ENCODE results near the gene THBS3. TPM values are rescaled to one million over a fixed set of nuclear protein-coding genes. Genes with fewer than 3 reads are reported as not detected.
"Not testable (repeated sequence)": the region's sequence is repeated elsewhere in the genome, so short reads cannot be mapped to it uniquely, and the experiment has no call there.

Gene THBS3
- total RNA-seq, 2 experiments from 2014 or later, result 25.1 to 26.3 TPM

DNA sequence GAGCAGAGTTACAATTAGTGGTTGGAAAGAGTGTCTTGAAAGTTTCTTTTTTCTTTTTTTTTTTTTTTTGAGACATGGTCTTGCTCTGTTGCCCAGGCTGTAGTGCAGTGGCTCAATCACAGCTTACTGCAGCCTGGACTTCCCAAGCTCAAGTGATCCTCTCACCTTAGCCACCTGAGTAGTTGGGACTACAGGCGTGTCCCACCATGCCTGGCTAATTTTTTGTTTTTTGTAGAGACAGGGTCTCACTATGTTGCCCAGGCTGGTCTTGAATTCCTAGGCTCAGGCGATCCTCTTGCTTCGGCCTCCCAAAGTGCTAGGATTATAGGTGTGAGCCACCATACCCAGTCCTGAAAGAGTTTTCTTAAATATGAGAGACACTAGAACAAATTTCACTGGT, 39.1 kb upstream of the THBS3 start:
- H3K9me3 Mint-ChIP-seq; H3K27me3 Mint-ChIP-seq; H3K27ac Mint-ChIP-seq; H3K4me3 Mint-ChIP-seq; ATAC-seq (ENCODE audit: low read depth); H3K36me3 Mint-ChIP-seq; DNase-seq: not testable (repeated sequence)
- POLR2A ChIA-PET, result interaction anchor here (1.7 kb wide), 1 partner anchor 15 kb away, joined by 8 read pairs; the partner anchor contains the start of gene SCAMP3
- peaks cover 38% of the 10 kb centered on the region for H3K4me1 Mint-ChIP-seq

DNA sequence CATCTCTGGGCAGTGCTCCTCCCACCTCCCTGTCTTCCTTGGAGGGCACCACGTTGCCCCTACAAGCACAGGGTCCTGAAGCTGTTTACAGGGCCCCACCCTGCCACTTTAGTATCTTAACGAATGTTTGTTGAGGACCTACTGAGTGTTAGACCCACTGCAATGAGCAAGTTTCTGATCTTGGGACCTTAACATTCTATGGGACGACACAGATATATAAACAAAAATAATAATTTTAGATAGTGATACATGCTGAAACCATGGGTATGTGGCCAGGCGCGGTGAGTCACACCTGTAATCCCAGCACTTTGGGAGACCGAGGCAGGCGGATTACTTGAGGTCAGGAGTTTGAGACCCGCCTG, 37.4 kb upstream of the THBS3 start:
- peaks cover 8% of the 10 kb centered on the region for H3K36me3 Mint-ChIP-seq
- H3K4me1 Mint-ChIP-seq, result peaks cover 49% of the 10 kb centered on the region
- DNase-seq (no peak), ATAC-seq (ENCODE audit: low read depth) (no peak)
- H3K27ac Mint-ChIP-seq, result peak overlapping the region; percentile 95
- POLR2A ChIA-PET, result interaction anchor here (0.6 to 3.6 kb wide), 8 partner anchors 10 to 72 kb away, joined by 3 to 18 read pairs (median 5); partner anchors contain the start of genes CLK2, ENTREP3, KRTCAP2 and SCAMP3
- no peaks in the 10 kb centered on the region for H3K27me3 Mint-ChIP-seq
- H3K9me3 Mint-ChIP-seq, result peaks cover 1% of the 10 kb centered on the region
- peak overlapping the region; percentile 85 for H3K4me3 Mint-ChIP-seq

- peaks cover 1% of the 10 kb centered on the region for H3K9me3 Mint-ChIP-seq
- DNase-seq (peak; percentile 96), ATAC-seq (ENCODE audit: low read depth) (peak; percentile 97)
- peaks cover 8% of the 10 kb centered on the region for H3K36me3 Mint-ChIP-seq
- H3K4me1 Mint-ChIP-seq, result peaks cover 49% of the 10 kb centered on the region
- POLR2A ChIA-PET, result interaction anchor here (0.6 to 3.6 kb wide), 16 partner anchors 11 to 78 kb away, joined by 3 to 18 read pairs (median 6); partner anchors contain the start of genes CLK2, ENTREP3, FDPS and KRTCAP2
- no peaks in the 10 kb centered on the region for H3K27me3 Mint-ChIP-seq
- H3K27ac Mint-ChIP-seq, result peak overlapping the region; percentile 95
- H3K4me3 Mint-ChIP-seq, result peak overlapping the region; percentile 85
Measured at GRCh38 chr1:155244368-155245162, 36.9 kb upstream of the THBS3 start.

GRCh38 chr1:155242805-155243358, 35.2 kb upstream of the THBS3 start:
- ATAC-seq (ENCODE audit: low read depth), result no peak
- Mint-ChIP-seq H3K9me3 (peaks cover 1% of the 10 kb centered on the region), H3K27me3 (no peaks in the 10 kb centered on the region), H3K4me1 (peaks cover 49% of the 10 kb centered on the region), H3K36me3 (peaks cover 9% of the 10 kb centered on the region), H3K27ac (peak overlapping the region; percentile 95), H3K4me3 (peak overlapping the region; percentile 85)
- no peak for DNase-seq
- POLR2A ChIA-PET, result interaction anchor here (1.5 to 3.6 kb wide), 4 partner anchors 16 to 69 kb away, joined by 5 to 18 read pairs (median 14); partner anchors contain the start of genes KRTCAP2 and TRIM46

DNA sequence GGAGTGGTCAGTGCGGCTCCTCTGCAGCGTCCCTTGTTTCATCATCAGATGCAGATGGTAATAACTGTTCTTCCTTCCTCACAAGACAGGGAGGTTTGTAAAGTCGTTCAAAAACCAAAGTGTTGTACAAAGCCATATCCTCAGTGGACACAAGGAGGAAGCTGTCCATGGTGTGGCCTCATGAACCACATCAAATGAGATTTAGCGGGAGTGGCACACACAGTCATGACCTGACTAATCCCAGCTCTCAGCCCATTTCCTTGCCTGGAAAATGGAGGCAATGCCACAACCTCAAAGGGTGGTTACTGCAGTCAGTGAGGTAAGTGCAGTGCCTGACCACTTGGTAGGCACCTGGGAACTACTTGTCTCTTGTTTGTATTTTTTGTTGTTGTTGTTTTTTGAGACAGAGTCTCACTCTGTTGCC, 34.2 kb upstream of the THBS3 start:
- DNase-seq (no peak), ATAC-seq (ENCODE audit: low read depth) (no peak)
- Mint-ChIP-seq H3K36me3 (peaks cover 10% of the 10 kb centered on the region), H3K4me1 (peaks cover 49% of the 10 kb centered on the region), H3K27ac (peak overlapping the region; percentile 95), H3K27me3 (no peaks in the 10 kb centered on the region), H3K9me3 (peaks cover 1% of the 10 kb centered on the region), H3K4me3 (peak overlapping the region; percentile 85)
- POLR2A ChIA-PET, result interaction anchor here (0.7 to 1.8 kb wide), 8 partner anchors 10 to 69 kb away, joined by 3 to 15 read pairs (median 4); partner anchors contain the start of genes CLK2, KRTCAP2 and MTX1

- POLR2A ChIA-PET, result interaction anchor here (0.7 to 1.8 kb wide), 8 partner anchors 11 to 68 kb away, joined by 3 to 15 read pairs (median 4); partner anchors contain the start of genes CLK2, KRTCAP2 and MTX1
- H3K27ac Mint-ChIP-seq, result peak overlapping the region; percentile 87
- H3K4me1 Mint-ChIP-seq, result peaks cover 49% of the 10 kb centered on the region
- H3K9me3 Mint-ChIP-seq, result peaks cover 1% of the 10 kb centered on the region
- ATAC-seq (ENCODE audit: low read depth), result peak; percentile 20
- peak overlapping the region; percentile 85 for H3K4me3 Mint-ChIP-seq
- H3K27me3 Mint-ChIP-seq, result no peaks in the 10 kb centered on the region
- DNase-seq, result no peak
- H3K36me3 Mint-ChIP-seq, result peaks cover 10% of the 10 kb centered on the region
Measured at GRCh38 chr1:155241069-155241679, 33.5 kb upstream of the THBS3 start.

GRCh38 chr1:155236451-155236850, 28.8 kb upstream of the THBS3 start:
- peaks cover 16% of the 10 kb centered on the region for H3K4me1 Mint-ChIP-seq
- no peak overlapping the region for H3K27ac Mint-ChIP-seq
- ATAC-seq (ENCODE audit: low read depth) (no peak), DNase-seq (no peak)
- POLR2A ChIA-PET, result no interaction called here
- peaks cover 13% of the 10 kb centered on the region for H3K36me3 Mint-ChIP-seq
- no peaks in the 10 kb centered on the region for H3K27me3 Mint-ChIP-seq
- H3K4me3 Mint-ChIP-seq, result no peak overlapping the region
- no peaks in the 10 kb centered on the region for H3K9me3 Mint-ChIP-seq

GRCh38 chr1:155235375-155235774, 27.7 kb upstream of the THBS3 start:
- H3K9me3 Mint-ChIP-seq; DNase-seq; POLR2A ChIA-PET; ATAC-seq (ENCODE audit: low read depth); H3K4me3 Mint-ChIP-seq; H3K27me3 Mint-ChIP-seq: not testable (repeated sequence)
- H3K27ac Mint-ChIP-seq, result peak overlapping the region; percentile 25
- H3K36me3 Mint-ChIP-seq, result peaks cover 13% of the 10 kb centered on the region
- H3K4me1 Mint-ChIP-seq, result peaks cover 11% of the 10 kb centered on the region

DNA sequence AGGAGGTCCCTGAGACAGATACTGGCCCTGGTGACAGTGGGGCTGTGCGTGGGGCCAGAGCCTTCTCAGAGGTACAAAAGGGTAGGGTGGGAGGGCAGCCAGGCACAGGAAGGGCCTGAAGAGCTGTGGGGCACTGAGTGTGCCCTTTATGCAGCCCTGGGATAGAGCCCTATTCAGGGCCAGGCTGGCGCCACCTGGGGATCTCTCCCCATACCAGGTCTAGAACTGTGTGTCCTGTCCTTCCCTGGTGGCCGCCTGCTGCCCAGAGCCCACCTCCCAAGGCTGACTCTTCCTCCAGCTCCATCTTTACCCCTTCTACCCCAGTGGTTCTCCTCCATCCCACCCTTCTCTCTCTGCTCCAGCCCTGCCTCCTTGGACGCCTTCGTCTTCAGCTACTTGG, 25.8 kb upstream of the THBS3 start:
- H3K27me3 Mint-ChIP-seq; H3K4me1 Mint-ChIP-seq; ATAC-seq (ENCODE audit: low read depth): not testable (repeated sequence)

GRCh38 chr1:155232001-155232978, 24.6 kb upstream of the THBS3 start:
- H3K27ac Mint-ChIP-seq; H3K9me3 Mint-ChIP-seq; ATAC-seq (ENCODE audit: low read depth); H3K27me3 Mint-ChIP-seq; DNase-seq; H3K4me3 Mint-ChIP-seq; POLR2A ChIA-PET: not testable (repeated sequence)
- Mint-ChIP-seq H3K4me1 (peaks cover 14% of the 10 kb centered on the region), H3K36me3 (peaks cover 12% of the 10 kb centered on the region)

More for the DNA sequence above, 25.8 kb upstream of the THBS3 start:
- DNase-seq, POLR2A ChIA-PET, H3K9me3 Mint-ChIP-seq, H3K27ac Mint-ChIP-seq, H3K4me3 Mint-ChIP-seq: not testable (repeated sequence)
- H3K36me3 Mint-ChIP-seq, result peaks cover 12% of the 10 kb centered on the region

- not testable (repeated sequence) for H3K27ac Mint-ChIP-seq
Measured at GRCh38 chr1:155231302-155231701, 23.6 kb upstream of the THBS3 start.

DNA sequence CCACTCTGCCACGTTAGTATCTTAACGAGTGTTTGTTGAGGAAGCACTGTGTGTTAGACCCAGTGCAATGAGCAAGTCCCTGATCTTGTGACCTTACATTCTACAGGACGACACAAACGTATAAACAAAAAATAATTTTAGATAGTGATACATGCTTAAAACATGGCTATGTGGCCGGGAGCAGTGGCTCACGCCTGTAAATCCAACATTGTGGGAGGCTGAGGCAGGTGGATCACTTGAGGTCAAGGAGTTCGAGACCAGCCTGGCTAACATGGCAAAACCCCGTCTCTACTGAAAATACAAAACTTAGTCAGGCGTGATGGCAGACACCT, 20.4 kb upstream of the THBS3 start:
- Mint-ChIP-seq H3K27me3 (no peaks in the 10 kb centered on the region), H3K4me1 (peaks cover 24% of the 10 kb centered on the region), H3K4me3 (peak overlapping the region; percentile 95), H3K36me3 (peaks cover 5% of the 10 kb centered on the region), H3K27ac (peak overlapping the region; percentile 92), H3K9me3 (no peaks in the 10 kb centered on the region)
- POLR2A ChIA-PET, result interaction anchor here (1.6 to 2.8 kb wide), 6 partner anchors 13 to 54 kb away, joined by 12 to 32 read pairs (median 20); partner anchors contain the start of genes KRTCAP2, MTX1, THBS3 and TRIM46
- DNase-seq (no peak), ATAC-seq (ENCODE audit: low read depth) (no peak)

More at GRCh38 chr1:155231302-155231701, 23.6 kb upstream of the THBS3 start:
- H3K27me3 Mint-ChIP-seq; H3K9me3 Mint-ChIP-seq; DNase-seq; ATAC-seq (ENCODE audit: low read depth); H3K4me3 Mint-ChIP-seq: not testable (repeated sequence)
- Mint-ChIP-seq H3K4me1 (peaks cover 16% of the 10 kb centered on the region), H3K36me3 (peaks cover 10% of the 10 kb centered on the region)
- POLR2A ChIA-PET, result interaction anchor here (1.2 kb wide), 1 partner anchor 37 kb away, joined by 3 read pairs; no protein-coding TSS in a partner anchor
